H1 (cell line): Measurements from ENCODE around the gene CD37. TPM values are rescaled to one million over a fixed set of nuclear protein-coding genes. Genes with fewer than 3 reads are reported as not detected.

Experiments
- CBX5 ChIP-seq: fragments of 300-800, 300-1000 bp; sonication (generic); IDR thresholded peaks from 2 replicates; pipeline ENCODE4 v1.7.1; 2016; ENCODE audit warnings: antibody characterized with exemption, low read length, low read depth
- CHD2 ChIP-seq: IDR thresholded peaks from 2 replicates; pipeline ENCODE4 v1.6.1; 2012; ENCODE audit warnings: low read length, improper control_type of control experiment
- GABPA ChIP-seq: IDR thresholded peaks from 2 replicates; pipeline ENCODE4 v1.6.1; 2011; ENCODE audit warnings: mild to moderate bottlenecking, low read length, moderate library complexity, borderline replicate concordance; ENCODE audit not compliant: insufficient read depth
- ZNF274 ChIP-seq: IDR thresholded peaks from 2 replicates; pipeline ENCODE4 v1.7.0; 2012; ENCODE audit warnings: low read length, borderline replicate concordance; ENCODE audit errors: extremely low read depth
- polyA plus RNA-seq, 7 experiments: library from polyadenylated mRNA; depleted of rRNA in 3 of 7; stranded (reverse) in 5 of 7; unstranded in 2 of 7; fragments of >200 nt in 5 of 7; fragments of 200-250 nt in 2 of 7; gene quantifications; 1 replicate in 5 of 7; 2 replicates in 1 of 7; 4 replicates in 1 of 7; pipeline versions ENCODE4 v1.2.1 to v1.2.3, GENCODE V29; 2011 to 2013; ENCODE audit warnings: missing spikeins in 2 of 7, mixed read lengths in 2 of 7
- total RNA-seq: library from RNA; stranded (reverse); fragmentation: NEBNext Ultra II Directional; extraction: Animal tissue kit (Norgen Biotek cat#: 25700); gene quantifications from 2 replicates; pipeline ENCODE4 v1.2.1, GENCODE V29; 2021

The CD37 gene
- total and polyA plus RNA-seq, 2 of the 8 experiments (the other 6 are each of a cell fraction or from before 2014, with no cell fraction given), result not detected

DNA sequence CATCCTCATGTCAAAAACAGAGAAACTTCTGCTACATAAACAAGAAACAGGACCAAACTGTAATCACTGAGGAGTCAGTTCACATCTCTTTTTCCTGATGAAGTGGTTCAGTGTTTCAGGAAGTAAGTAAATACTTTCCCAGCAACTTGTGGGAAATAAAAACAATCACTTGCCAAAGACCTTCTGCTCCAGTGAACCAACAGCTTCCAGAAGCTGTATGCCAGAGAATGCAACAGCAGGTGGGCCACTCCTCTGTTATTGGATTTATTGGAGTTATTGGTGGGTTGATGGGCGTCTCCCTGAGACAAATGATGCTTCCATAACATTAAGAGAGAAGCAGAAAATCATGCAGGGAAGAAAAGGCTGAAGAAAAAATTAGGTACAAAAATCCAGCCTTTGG, 20.1 kb upstream of the CD37 start (continued):
- TF ChIP-seq CBX5, result no peak
- no peak for TF ChIP-seq CHD2
- no peak for TF ChIP-seq ZNF274
- TF ChIP-seq GABPA, result no peak
- TF ChIP-seq, all 59 proteins: peak for 0
